ENCODE results near the gene COBL. TPM values are rescaled to one million over a fixed set of nuclear protein-coding genes. Genes with fewer than 3 reads are reported as not detected.

Gene COBL
- total RNA-seq, 1 donor from 2014 or later: 25.7 TPM

DNA sequence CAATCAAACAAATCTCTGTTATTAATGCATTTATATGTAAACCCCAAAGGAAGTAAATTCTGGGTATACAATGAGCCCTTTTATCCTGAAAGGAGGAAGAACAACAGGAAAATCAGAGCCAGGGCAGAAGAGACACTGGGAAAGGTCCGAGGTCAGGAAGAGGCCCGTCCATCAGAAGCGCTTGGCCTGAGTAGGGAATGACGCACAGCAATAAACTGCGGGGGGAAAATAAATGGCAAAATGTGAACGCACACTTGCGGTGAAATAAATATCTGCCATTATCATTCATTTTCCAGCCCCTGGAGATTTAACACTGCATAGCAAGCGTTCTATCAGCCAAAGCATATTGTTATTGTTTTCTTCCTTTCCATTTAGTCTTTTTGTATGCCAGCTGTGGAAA, 243.4 kb downstream of the COBL start:
- no peak overlapping the region for H3K4me3 Mint-ChIP-seq
- no peaks in the 10 kb centered on the region for H3K9me3 Mint-ChIP-seq
- H3K27ac Mint-ChIP-seq: no peak overlapping the region
- no peaks in the 10 kb centered on the region for H3K27me3 Mint-ChIP-seq
- H3K36me3 Mint-ChIP-seq: peaks cover 2% of the 10 kb centered on the region
- no peak for TF ChIP-seq CTCF (conservative IDR thresholded peaks at IDR 0.05)
- no peaks in the 10 kb centered on the region for H3K4me1 Mint-ChIP-seq (ENCODE audit: unreplicated experiment)
- DNase-seq (ENCODE audit: extremely low spot score, unreplicated experiment): no peak

DNA sequence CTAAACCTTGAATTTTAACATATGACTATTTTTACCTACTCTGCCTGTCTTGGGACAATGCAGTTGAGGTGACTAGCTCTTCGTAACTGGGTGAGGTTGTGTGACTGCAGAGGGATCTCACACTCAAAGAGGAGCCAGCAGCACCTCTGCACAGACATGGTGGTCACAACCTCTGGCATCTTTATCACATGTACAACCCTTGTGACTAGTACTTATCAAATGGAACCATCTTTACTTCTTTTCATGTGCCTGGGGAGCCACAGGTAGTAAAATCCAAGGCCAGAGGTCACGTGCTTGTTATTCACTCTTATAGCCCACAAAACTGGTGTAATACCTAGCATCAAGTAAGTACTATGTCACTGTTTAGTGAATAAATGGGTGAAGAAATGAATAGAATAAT, 244.3 kb downstream of the COBL start:
- no peak for DNase-seq (ENCODE audit: extremely low spot score, unreplicated experiment)
- TF ChIP-seq CTCF (conservative IDR thresholded peaks at IDR 0.05): no peak
- no peaks in the 10 kb centered on the region for H3K27me3 Mint-ChIP-seq
- no peaks in the 10 kb centered on the region for H3K36me3 Mint-ChIP-seq
- H3K27ac Mint-ChIP-seq: no peak overlapping the region
- H3K4me1 Mint-ChIP-seq (ENCODE audit: unreplicated experiment): no peaks in the 10 kb centered on the region
- H3K9me3 Mint-ChIP-seq: no peaks in the 10 kb centered on the region
- H3K4me3 Mint-ChIP-seq: no peak overlapping the region

- TF ChIP-seq CTCF (conservative IDR thresholded peaks at IDR 0.05): no peak
These were observed 245.2 kb downstream of the COBL start for GRCh38 chr7:51071427-51071826.

DNA sequence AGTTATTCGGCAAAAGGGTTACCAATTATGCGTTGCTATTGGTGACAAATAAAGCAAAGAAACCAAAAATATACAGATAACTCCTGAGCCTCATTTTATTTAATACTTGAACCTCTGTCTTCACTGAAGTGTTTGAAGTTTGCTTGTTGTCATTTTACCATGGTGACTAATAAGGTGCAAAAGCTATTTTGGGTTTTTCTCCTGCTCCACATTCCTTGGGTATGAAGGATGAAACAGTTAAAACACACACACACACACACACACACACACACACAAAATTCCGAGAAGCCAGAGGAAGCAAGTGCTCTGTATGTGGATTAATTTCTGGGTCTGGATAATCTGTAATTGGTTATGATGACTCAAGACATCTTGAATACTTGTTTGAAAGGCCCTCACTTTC, 246.5 kb downstream of the COBL start:
- H3K9me3 Mint-ChIP-seq: no peaks in the 10 kb centered on the region

More at GRCh38 chr7:51071427-51071826, 245.2 kb downstream of the COBL start:
- Mint-ChIP-seq H3K9me3 (no peaks in the 10 kb centered on the region), H3K36me3 (no peaks in the 10 kb centered on the region), H3K4me1 (ENCODE audit: unreplicated experiment) (no peaks in the 10 kb centered on the region), H3K27me3 (no peaks in the 10 kb centered on the region), H3K4me3 (no peak overlapping the region), H3K27ac (no peak overlapping the region)
- DNase-seq (ENCODE audit: extremely low spot score, unreplicated experiment): no peak

DNA sequence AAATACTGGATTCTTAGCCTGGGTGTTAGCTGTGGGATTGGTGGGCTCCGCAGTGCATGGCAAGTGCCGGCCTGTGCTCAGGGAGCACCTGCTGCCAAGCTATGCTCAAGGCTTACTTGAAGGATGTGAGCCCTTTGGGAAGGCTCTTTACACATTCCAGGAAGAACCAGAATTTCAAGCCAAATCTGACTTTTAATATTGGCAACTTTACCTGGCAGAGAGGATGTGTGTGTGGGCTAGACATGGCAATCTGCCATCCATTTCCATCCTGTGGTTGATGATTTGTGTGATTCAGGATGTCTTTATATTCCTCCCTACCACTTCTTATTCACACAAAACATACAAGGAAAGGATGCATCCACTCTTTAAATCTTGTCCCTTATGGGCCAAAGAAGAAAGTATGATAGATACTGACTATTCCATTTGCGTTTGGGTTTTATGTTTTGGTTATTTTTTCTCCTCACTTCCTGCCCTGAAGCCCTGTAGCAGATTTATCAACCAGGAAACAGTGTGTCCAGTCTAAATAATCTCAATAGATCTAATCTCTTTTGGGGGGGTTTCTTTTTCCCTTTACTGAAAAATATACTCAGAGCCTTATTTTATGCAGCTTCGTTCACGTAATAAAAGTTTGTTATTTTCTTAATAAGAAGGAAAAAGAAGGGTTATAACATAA, 247.1 kb downstream of the COBL start:
- no peaks in the 10 kb centered on the region for H3K36me3 Mint-ChIP-seq
- no peak for TF ChIP-seq CTCF (conservative IDR thresholded peaks at IDR 0.05)
- H3K4me3 Mint-ChIP-seq: no peak overlapping the region
- no peaks in the 10 kb centered on the region for H3K9me3 Mint-ChIP-seq
- no peaks in the 10 kb centered on the region for H3K27me3 Mint-ChIP-seq
- no peak for DNase-seq (ENCODE audit: extremely low spot score, unreplicated experiment)
- H3K4me1 Mint-ChIP-seq (ENCODE audit: unreplicated experiment): no peaks in the 10 kb centered on the region
- H3K27ac Mint-ChIP-seq: no peak overlapping the region

More for the DNA sequence above, 246.5 kb downstream of the COBL start:
- no peak for DNase-seq (ENCODE audit: extremely low spot score, unreplicated experiment)
- H3K4me3 Mint-ChIP-seq: no peak overlapping the region
- no peaks in the 10 kb centered on the region for H3K4me1 Mint-ChIP-seq (ENCODE audit: unreplicated experiment)
- H3K27me3 Mint-ChIP-seq: no peaks in the 10 kb centered on the region
- TF ChIP-seq CTCF (conservative IDR thresholded peaks at IDR 0.05): no peak
- no peaks in the 10 kb centered on the region for H3K36me3 Mint-ChIP-seq
- H3K27ac Mint-ChIP-seq: no peak overlapping the region

Measured in type B pancreatic cell (in vitro differentiated cells).